Neural progenitor cell (in vitro differentiated cells): ENCODE results near the gene KIF21A.

ENCODE experiments used
- CTCF ChIP-seq: fragments of 200-600 bp; sonication (generic); IDR thresholded peaks from 2 replicates; pipeline ENCODE4 v1.5.1; 2017; ENCODE audit warnings: antibody characterized with exemption, mild to moderate bottlenecking
- EZH2 ChIP-seq: fragments of 200-600 bp; sonication (generic); IDR thresholded peaks from 2 replicates; pipeline ENCODE4 v1.6.1; 2017; ENCODE audit warnings: antibody characterized with exemption, mild to moderate bottlenecking, moderate library complexity
- EZH2phosphoT487 ChIP-seq: fragments of 200-600 bp; sonication (generic); IDR thresholded peaks from 2 replicates; pipeline ENCODE4 v1.6.1; 2017; ENCODE audit warnings: antibody characterized with exemption

GRCh38 chr12:39440101-39440500 is 2.8 kb downstream of the KIF21A start:
- TF ChIP-seq CTCF (no peak), EZH2 (no peak), EZH2phosphoT487 (no peak)
